ES-I3 (cell line): ENCODE results near the gene SH3RF3.

Experiments
- H3K36me3 ChIP-seq: 2 replicates; pipeline ENCODE4 v1.6.1; 2013; ENCODE audit warnings: mild to moderate bottlenecking, low read length, control low read depth, moderate library complexity; ENCODE audit not compliant: insufficient read depth
- H3K4me1 ChIP-seq: 2 replicates; pipeline ENCODE4 v1.6.1; 2013; ENCODE audit warnings: mild to moderate bottlenecking, control low read depth, low read length; ENCODE audit not compliant: insufficient read depth
- H3K9ac ChIP-seq: 2 replicates; pipeline ENCODE4 v1.6.1; 2013; ENCODE audit warnings: low read depth, mild to moderate bottlenecking, low read length, moderate library complexity
- H3K9me3 ChIP-seq: 2 replicates; pipeline ENCODE4 v1.6.1; 2013; ENCODE audit warnings: mild to moderate bottlenecking, low read length, moderate library complexity; ENCODE audit not compliant: control insufficient read depth, insufficient read depth

SH3RF3 gene

GRCh38 chr2:109429567-109430328 lies 300.7 kb downstream of the SH3RF3 start:
- Histone ChIP-seq H3K9ac (no peak overlapping the region), H3K36me3 (no peaks in the 10 kb centered on the region), H3K4me1 (no peaks in the 10 kb centered on the region), H3K9me3 (no peaks in the 10 kb centered on the region)

- Histone ChIP-seq H3K9ac (no peak overlapping the region), H3K9me3 (no peaks in the 10 kb centered on the region), H3K36me3 (no peaks in the 10 kb centered on the region), H3K4me1 (no peaks in the 10 kb centered on the region)
Measured at GRCh38 chr2:109430329-109430636, 301.3 kb downstream of the SH3RF3 start.

DNA sequence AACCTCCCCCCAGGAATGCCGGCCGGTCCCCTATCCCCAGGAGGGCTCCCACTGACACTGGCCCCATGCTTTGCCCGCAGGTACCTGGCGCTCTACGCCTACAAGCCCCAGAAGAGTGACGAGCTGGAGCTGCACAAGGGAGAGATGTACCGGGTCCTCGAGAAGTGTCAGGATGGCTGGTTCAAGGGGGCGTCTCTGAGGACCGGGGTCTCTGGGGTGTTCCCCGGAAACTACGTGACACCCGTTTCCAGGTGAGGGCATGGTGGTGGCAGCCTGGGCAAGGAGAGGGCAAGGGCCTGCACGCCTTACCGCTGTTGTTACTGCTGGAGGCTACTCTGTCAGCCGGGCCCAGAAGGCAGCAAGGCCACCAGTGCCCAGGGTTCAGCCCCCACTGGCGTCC lies 303.4 kb downstream of the SH3RF3 start:
- H3K4me1 ChIP-seq: no peaks in the 10 kb centered on the region
- no peaks in the 10 kb centered on the region for H3K9me3 ChIP-seq
- H3K36me3 ChIP-seq: no peaks in the 10 kb centered on the region

GRCh38 chr2:109433486-109433885 lies 304.5 kb downstream of the SH3RF3 start:
- Histone ChIP-seq H3K4me1 (no peaks in the 10 kb centered on the region), H3K9ac (no peak overlapping the region), H3K36me3 (no peaks in the 10 kb centered on the region), H3K9me3 (no peaks in the 10 kb centered on the region)

More for the DNA sequence above, 303.4 kb downstream of the SH3RF3 start:
- H3K9ac ChIP-seq: no peak overlapping the region

GRCh38 chr2:109433926-109434325 lies 304.9 kb downstream of the SH3RF3 start:
- H3K4me1 ChIP-seq: no peaks in the 10 kb centered on the region
- H3K36me3 ChIP-seq: no peaks in the 10 kb centered on the region
- H3K9me3 ChIP-seq: no peaks in the 10 kb centered on the region
- H3K9ac ChIP-seq: no peak overlapping the region

- H3K36me3 ChIP-seq: no peaks in the 10 kb centered on the region
- no peaks in the 10 kb centered on the region for H3K9me3 ChIP-seq
- H3K9ac ChIP-seq: no peak overlapping the region
- H3K4me1 ChIP-seq: no peaks in the 10 kb centered on the region
Measured at GRCh38 chr2:109434351-109434750, 305.3 kb downstream of the SH3RF3 start.

- no peak overlapping the region for H3K9ac ChIP-seq
- H3K4me1 ChIP-seq: no peaks in the 10 kb centered on the region
- H3K36me3 ChIP-seq: no peaks in the 10 kb centered on the region
- no peaks in the 10 kb centered on the region for H3K9me3 ChIP-seq
Measured at GRCh38 chr2:109435066-109435690, 306.2 kb downstream of the SH3RF3 start.

DNA sequence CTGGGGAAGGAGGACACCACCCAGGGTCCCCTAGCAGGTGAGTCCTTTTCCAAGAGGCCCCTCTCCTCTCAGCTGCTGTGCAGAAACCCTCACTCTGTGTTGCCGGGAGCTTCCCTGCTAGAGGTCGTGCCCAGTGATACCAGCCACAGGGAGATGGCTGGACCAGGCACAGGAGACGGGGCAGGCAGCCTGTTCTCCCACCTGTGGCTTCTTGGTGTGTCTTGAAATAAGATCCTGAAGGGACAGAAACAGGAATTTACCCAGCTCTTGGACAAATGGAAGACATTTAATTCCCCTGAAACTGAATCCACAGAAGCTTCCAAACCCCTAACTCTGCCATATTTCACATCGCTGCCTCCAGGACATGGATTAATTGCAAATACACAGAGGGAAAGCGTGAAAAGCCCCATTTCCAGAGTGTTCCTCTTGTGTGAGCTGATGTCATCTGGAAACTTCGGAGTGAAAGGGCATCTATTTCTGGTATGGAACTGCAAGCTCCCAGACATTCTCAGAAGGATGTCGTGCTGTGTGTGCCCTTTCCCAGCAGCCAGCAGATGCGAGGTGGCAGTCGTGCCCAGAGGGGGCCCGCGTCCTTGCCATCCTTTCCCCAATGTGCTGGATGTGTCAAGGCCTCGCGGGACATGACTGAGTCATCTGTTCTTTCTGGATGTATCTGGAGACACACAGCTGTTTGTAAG lies 307.0 kb downstream of the SH3RF3 start:
- Histone ChIP-seq H3K9ac (no peak overlapping the region), H3K9me3 (no peaks in the 10 kb centered on the region), H3K4me1 (no peaks in the 10 kb centered on the region), H3K36me3 (no peaks in the 10 kb centered on the region)

GRCh38 chr2:109436610-109437225 lies 307.7 kb downstream of the SH3RF3 start:
- H3K36me3 ChIP-seq: no peaks in the 10 kb centered on the region
- H3K9ac ChIP-seq: no peak overlapping the region
- no peaks in the 10 kb centered on the region; the same call in 1 of the 2 replicates for H3K9me3 ChIP-seq
- no peaks in the 10 kb centered on the region for H3K4me1 ChIP-seq

DNA sequence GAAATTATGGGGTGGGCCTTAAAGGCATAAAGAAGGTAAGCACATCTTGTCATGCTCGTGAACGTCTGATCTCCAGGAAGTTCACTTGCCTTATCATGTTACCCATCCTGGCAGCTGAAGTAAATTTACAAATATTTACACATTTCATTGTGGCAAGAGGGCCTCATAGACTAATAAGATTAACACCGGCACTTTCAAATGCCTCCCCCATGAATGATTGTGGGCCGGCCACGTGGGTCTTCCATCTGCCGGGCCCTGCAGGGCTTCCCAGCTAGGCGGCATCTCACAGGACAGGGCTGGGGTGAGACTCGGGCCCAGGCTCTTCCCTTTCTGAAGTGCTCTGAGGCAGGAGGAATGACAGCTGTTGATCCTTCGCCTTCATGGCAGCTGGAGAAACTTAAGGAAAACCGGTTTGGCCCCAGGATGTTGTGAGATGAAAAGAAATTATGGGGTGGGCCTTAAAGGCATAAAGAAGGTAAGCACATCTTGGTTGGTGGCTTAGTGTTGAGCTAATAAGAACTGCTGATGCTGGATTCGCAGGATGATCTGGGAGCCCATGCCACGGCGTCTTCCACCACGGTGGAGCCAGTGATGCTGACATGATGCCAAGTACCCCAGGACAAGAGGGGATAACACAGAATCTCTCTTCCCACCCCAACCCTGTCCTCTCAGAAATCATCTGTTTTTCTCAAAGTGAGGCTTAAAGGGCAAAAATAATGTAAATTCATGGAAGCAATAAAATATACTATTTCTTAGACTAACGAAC lies 308.5 kb downstream of the SH3RF3 start:
- no peaks in the 10 kb centered on the region for H3K4me1 ChIP-seq
- no peaks in the 10 kb centered on the region for H3K36me3 ChIP-seq

GRCh38 chr2:109438146-109438545 lies 309.1 kb downstream of the SH3RF3 start:
- Histone ChIP-seq H3K9me3 (no peaks in the 10 kb centered on the region; the same call in 1 of the 2 replicates), H3K36me3 (no peaks in the 10 kb centered on the region), H3K4me1 (no peaks in the 10 kb centered on the region), H3K9ac (no peak overlapping the region)

More for the DNA sequence above, 308.5 kb downstream of the SH3RF3 start:
- H3K9me3 ChIP-seq: no peaks in the 10 kb centered on the region; the same call in 1 of the 2 replicates
- no peak overlapping the region for H3K9ac ChIP-seq

- Histone ChIP-seq H3K9me3 (no peaks in the 10 kb centered on the region; the same call in 1 of the 2 replicates), H3K4me1 (no peaks in the 10 kb centered on the region), H3K36me3 (no peaks in the 10 kb centered on the region), H3K9ac (no peak overlapping the region)
Measured at GRCh38 chr2:109438773-109439389, 309.9 kb downstream of the SH3RF3 start.

- H3K4me1 ChIP-seq: no peaks in the 10 kb centered on the region
- no peaks in the 10 kb centered on the region; the same call in 1 of the 2 replicates for H3K9me3 ChIP-seq
- no peak overlapping the region for H3K9ac ChIP-seq
- H3K36me3 ChIP-seq: no peaks in the 10 kb centered on the region
Measured at GRCh38 chr2:109439390-109439786, 310.4 kb downstream of the SH3RF3 start.
